ENCODE measurements around the gene PHLPP2. TPM values are rescaled to one million over a fixed set of nuclear protein-coding genes. Genes with fewer than 3 reads are reported as not detected.

PHLPP2 gene
- total RNA-seq, 3 donors from 2014 or later (not counting 1 experiment from before 2014, with no cell fraction given), result 6.4 to 9.8 (median 9.2) TPM

DNA sequence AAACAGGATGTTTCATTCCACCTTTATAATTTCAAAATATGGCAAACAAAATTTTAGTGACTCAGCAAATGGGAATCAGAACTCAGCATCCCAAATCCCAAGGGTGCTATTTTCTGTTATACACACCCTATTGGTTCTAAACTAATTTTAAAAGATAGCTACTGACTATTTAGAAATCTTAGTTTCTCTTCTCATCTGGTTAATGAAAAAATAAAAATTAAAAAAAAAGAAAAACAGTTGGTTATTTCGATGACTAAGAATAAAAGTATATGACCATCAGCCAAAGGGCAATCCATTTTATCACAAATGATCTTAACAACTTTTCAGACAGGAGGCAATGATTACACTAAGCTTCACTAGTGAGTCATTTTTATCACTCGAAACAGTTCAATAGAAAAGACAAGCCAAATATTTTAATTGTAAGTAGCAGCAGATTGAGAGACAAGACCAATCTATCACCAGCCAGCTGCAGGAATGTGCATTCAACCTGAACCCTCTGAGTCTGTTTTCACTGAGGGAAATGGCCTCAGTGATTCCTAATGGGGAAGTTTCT is 15.2 kb downstream of the PHLPP2 start:
- Mint-ChIP-seq H3K4me1 (no peaks in the 10 kb centered on the region), H3K36me3 (no peaks in the 10 kb centered on the region), H3K4me3 (no peak overlapping the region), H3K9me3 (no peaks in the 10 kb centered on the region), H3K27ac (no peak overlapping the region), H3K27me3 (ENCODE audit: low read depth in 2 of 2) (no peaks in the 10 kb centered on the region)
- no CpG with 5 or more reads among the region's 2 CpGs for WGBS (ENCODE audit: insufficient coverage)
- ATAC-seq (no peak), DNase-seq (no peak)
- TF ChIP-seq, protein P1, sequence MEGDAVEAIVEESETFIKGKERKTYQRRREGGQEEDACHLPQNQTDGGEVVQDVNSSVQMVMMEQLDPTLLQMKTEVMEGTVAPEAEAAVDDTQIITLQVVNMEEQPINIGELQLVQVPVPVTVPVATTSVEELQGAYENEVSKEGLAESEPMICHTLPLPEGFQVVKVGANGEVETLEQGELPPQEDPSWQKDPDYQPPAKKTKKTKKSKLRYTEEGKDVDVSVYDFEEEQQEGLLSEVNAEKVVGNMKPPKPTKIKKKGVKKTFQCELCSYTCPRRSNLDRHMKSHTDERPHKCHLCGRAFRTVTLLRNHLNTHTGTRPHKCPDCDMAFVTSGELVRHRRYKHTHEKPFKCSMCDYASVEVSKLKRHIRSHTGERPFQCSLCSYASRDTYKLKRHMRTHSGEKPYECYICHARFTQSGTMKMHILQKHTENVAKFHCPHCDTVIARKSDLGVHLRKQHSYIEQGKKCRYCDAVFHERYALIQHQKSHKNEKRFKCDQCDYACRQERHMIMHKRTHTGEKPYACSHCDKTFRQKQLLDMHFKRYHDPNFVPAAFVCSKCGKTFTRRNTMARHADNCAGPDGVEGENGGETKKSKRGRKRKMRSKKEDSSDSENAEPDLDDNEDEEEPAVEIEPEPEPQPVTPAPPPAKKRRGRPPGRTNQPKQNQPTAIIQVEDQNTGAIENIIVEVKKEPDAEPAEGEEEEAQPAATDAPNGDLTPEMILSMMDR (IDR thresholded peaks at IDR 0.05), result no peak
- Histone ChIP-seq H3K36me3 (ENCODE audit: control insufficient read depth, insufficient read depth, low read length) (peaks cover 2% of the 10 kb centered on the region), H3K27me3 (ENCODE audit: control insufficient read depth, insufficient read depth, low read length) (no peaks in the 10 kb centered on the region), H3K9me3 (ENCODE audit: control insufficient read depth, insufficient read depth, low read length) (no peaks in the 10 kb centered on the region), H3K4me1 (ENCODE audit: control insufficient read depth, insufficient read depth, low read length) (no peaks in the 10 kb centered on the region), H3K27ac (ENCODE audit: low read length) (no peak overlapping the region), H3K4me3 (ENCODE audit: low read length) (no peak overlapping the region)
- intact Hi-C loops (cut with micrococcal nuclease), result no loop called here

DNA sequence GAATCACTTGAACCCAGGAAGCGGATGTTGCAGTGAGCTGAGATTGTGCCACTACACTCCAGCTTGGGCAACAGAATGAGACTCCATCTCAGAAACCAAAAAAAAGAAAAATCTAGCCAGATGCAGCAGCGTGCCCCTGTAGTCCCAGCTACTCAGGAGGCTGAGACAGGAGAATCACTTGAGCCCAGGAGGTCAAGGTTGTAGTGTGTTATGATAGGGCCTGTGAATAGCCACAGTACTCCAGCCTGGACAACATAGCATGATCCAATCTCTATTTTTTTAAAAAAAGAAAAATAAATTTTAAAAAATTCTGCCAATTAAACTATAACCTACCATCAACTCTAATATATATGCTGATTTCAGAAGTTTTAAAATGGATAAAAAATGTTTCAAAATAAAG is 15.8 kb downstream of the PHLPP2 start:
- H3K27me3 ChIP-seq (ENCODE audit: control insufficient read depth, insufficient read depth, low read length), result no peaks in the 10 kb centered on the region
- intact Hi-C loops (cut with micrococcal nuclease), result no loop called here
- Mint-ChIP-seq H3K27me3 (ENCODE audit: low read depth in 2 of 2) (no peaks in the 10 kb centered on the region), H3K9me3 (no peaks in the 10 kb centered on the region), H3K27ac (no peak overlapping the region), H3K4me3 (no peak overlapping the region), H3K4me1 (no peaks in the 10 kb centered on the region), H3K36me3 (no peaks in the 10 kb centered on the region)
- no peaks in the 10 kb centered on the region for H3K4me1 ChIP-seq (ENCODE audit: control insufficient read depth, insufficient read depth, low read length)
- TF ChIP-seq, protein P1 (IDR thresholded peaks at IDR 0.05), result no peak
- no peak overlapping the region for H3K4me3 ChIP-seq (ENCODE audit: low read length)
- H3K9me3 ChIP-seq (ENCODE audit: control insufficient read depth, insufficient read depth, low read length), result no peaks in the 10 kb centered on the region
- 100% methylated on average over 2 of the region's 2 CpGs for WGBS (ENCODE audit: insufficient coverage)
- no peak overlapping the region for H3K27ac ChIP-seq (ENCODE audit: low read length)
- DNase-seq (no peak), ATAC-seq (no peak)
- peaks cover 1% of the 10 kb centered on the region for H3K36me3 ChIP-seq (ENCODE audit: control insufficient read depth, insufficient read depth, low read length)

- no peak for DNase-seq
- Histone ChIP-seq H3K27ac (ENCODE audit: low read length) (no peak overlapping the region), H3K36me3 (ENCODE audit: control insufficient read depth, insufficient read depth, low read length) (no peaks in the 10 kb centered on the region), H3K9me3 (ENCODE audit: control insufficient read depth, insufficient read depth, low read length) (no peaks in the 10 kb centered on the region), H3K4me3 (ENCODE audit: low read length) (no peak overlapping the region), H3K4me1 (ENCODE audit: control insufficient read depth, insufficient read depth, low read length) (no peaks in the 10 kb centered on the region), H3K27me3 (ENCODE audit: control insufficient read depth, insufficient read depth, low read length) (no peaks in the 10 kb centered on the region)
- TF ChIP-seq, protein P1 (IDR thresholded peaks at IDR 0.05), result no peak
- H3K9me3 Mint-ChIP-seq, result no peaks in the 10 kb centered on the region
- WGBS (ENCODE audit: insufficient coverage), result over 99% methylated on average over 7 of the region's 7 CpGs
- H3K4me1 Mint-ChIP-seq, result no peaks in the 10 kb centered on the region
- no peak for ATAC-seq
- intact Hi-C loops (cut with micrococcal nuclease), result no loop called here
- no peak overlapping the region for H3K27ac Mint-ChIP-seq
- no peaks in the 10 kb centered on the region for H3K27me3 Mint-ChIP-seq (ENCODE audit: low read depth in 2 of 2)
- H3K36me3 Mint-ChIP-seq, result no peaks in the 10 kb centered on the region
- no peak overlapping the region for H3K4me3 Mint-ChIP-seq
Observed at GRCh38 chr16:71707199-71707598, 17.3 kb downstream of the PHLPP2 start.

GRCh38 chr16:71706046-71706445 is 18.5 kb downstream of the PHLPP2 start:
- H3K9me3 Mint-ChIP-seq, result no peaks in the 10 kb centered on the region
- H3K36me3 Mint-ChIP-seq, result no peaks in the 10 kb centered on the region
- no peak overlapping the region for H3K4me3 Mint-ChIP-seq
- no peaks in the 10 kb centered on the region for H3K27me3 ChIP-seq (ENCODE audit: control insufficient read depth, insufficient read depth, low read length)
- no peak overlapping the region for H3K4me3 ChIP-seq (ENCODE audit: low read length)
- no peaks in the 10 kb centered on the region for H3K4me1 ChIP-seq (ENCODE audit: control insufficient read depth, insufficient read depth, low read length)
- H3K4me1 Mint-ChIP-seq, result no peaks in the 10 kb centered on the region
- intact Hi-C loops (cut with micrococcal nuclease), result no loop called here
- DNase-seq (no peak), ATAC-seq (no peak)
- 100% methylated on average over 2 of the region's 2 CpGs for WGBS (ENCODE audit: insufficient coverage)
- H3K27ac Mint-ChIP-seq, result no peak overlapping the region
- no peaks in the 10 kb centered on the region for H3K27me3 Mint-ChIP-seq (ENCODE audit: low read depth in 2 of 2)
- no peaks in the 10 kb centered on the region for H3K36me3 ChIP-seq (ENCODE audit: control insufficient read depth, insufficient read depth, low read length)
- H3K9me3 ChIP-seq (ENCODE audit: control insufficient read depth, insufficient read depth, low read length), result no peaks in the 10 kb centered on the region
- TF ChIP-seq, protein P1 (IDR thresholded peaks at IDR 0.05), result no peak
- H3K27ac ChIP-seq (ENCODE audit: low read length), result no peak overlapping the region

All from natural killer cell (primary cell).